ENCODE results near the gene INPP4A.

The INPP4A gene

DNA sequence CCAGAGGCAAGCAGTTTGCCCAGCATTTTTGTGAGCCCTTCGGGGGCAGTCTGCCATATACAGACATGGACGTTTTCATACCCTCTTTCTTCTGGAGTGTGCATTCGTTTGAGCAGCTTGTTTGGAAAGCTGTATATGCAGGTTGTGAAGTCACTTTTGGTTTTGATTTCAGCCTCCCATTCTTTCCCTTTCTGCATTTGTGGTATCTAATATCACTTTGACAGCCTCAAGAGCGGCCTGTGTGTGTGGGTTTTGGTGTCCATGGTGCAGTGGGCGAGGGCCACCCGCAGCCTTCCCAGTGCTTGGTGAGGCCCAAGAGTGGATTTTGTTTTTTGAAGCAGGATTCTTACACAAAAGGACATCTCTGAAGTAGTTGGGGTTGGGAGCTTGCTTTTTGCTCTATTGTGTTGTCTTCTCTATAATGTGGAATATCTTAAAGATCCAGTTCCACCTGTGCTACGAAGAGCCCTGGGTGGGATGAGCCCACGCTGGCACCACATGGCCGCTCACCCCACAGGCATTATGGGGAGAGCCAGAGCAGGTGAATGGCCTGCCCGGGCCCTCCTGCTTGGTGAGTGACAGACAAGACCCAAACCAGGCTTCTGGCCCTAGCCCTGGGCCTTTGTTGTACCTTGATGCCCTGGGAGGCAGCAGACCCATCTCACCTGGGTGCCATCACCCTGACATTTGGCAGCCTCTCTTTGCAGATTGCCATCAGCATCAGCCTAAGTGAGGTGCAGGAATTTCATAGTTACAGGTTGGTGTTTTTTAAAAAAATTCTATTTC is 29.5 kb downstream of the INPP4A start:
- no peak for TF ChIP-seq ZFX (IDR thresholded peaks at IDR 0.05; ENCODE audit: borderline replicate concordance)
- TF ChIP-seq, protein P1, sequence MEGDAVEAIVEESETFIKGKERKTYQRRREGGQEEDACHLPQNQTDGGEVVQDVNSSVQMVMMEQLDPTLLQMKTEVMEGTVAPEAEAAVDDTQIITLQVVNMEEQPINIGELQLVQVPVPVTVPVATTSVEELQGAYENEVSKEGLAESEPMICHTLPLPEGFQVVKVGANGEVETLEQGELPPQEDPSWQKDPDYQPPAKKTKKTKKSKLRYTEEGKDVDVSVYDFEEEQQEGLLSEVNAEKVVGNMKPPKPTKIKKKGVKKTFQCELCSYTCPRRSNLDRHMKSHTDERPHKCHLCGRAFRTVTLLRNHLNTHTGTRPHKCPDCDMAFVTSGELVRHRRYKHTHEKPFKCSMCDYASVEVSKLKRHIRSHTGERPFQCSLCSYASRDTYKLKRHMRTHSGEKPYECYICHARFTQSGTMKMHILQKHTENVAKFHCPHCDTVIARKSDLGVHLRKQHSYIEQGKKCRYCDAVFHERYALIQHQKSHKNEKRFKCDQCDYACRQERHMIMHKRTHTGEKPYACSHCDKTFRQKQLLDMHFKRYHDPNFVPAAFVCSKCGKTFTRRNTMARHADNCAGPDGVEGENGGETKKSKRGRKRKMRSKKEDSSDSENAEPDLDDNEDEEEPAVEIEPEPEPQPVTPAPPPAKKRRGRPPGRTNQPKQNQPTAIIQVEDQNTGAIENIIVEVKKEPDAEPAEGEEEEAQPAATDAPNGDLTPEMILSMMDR (IDR thresholded peaks at IDR 0.05) = no peak
- H3K27ac ChIP-seq = no peak overlapping the region

DNA sequence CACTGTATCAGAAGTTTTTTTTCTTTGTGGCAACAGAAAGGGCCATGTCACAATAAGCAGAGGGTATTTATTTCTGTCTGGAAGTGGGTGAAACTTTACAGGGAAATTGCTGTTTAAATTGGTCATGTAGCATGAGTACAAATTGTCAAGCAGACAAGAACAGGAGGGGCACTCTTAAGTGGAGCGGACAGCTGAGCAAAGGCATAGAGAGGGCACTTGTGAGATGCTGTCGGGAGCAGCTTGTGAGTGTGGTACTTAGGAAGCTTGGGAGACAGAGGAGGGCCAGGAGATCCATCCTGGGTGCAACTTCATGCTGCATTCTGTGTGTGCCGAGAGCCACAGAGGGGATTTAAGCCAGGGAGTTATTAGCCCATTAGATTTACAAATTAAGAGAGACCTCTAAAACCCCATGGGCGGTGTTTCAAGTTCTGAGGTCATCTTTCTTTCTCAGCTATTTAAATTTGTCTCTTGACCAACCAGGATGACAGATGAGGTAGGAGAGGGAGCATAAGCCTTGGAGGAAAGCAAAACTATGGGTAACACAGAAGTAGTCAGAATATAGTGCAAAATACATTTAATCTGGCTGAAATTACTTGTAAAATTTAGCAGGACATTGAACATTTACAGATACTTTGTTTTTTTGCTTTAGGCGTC is 30.4 kb downstream of the INPP4A start:
- H3K27ac ChIP-seq = no peak overlapping the region

DNA sequence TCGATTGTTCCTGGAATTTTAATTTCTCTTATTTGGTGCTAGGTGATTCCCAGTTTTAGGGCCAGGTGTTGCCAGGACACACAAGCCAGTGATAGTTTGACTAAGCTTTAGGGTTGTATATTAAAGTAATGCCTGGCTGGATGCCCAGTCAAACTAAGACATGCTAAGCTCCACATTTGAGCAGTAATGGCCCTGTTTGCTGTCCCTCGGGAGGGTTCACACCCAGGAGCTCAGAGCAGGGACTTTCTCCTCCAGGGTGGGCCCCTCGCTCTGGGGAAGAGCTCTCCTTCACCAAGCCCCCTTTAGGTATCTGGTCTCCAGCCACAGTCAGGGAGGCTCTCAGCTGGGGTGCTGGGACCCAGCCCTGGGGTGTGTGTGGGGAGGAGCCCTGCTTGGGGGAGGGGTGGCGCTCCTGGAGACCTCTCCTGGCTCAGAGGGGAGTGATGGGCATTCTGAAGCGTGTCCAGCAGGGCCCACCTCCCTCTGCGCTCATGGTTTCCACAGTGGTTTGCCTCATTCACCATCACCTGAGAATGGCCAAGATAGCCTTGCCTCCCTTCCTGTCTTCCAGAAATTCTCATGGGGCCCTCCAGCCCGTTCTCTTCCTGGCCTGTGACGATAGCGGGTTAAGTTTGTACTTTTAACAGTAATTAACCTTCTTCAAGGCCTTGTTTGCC is 31.7 kb downstream of the INPP4A start:
- TF ChIP-seq, protein P1 (IDR thresholded peaks at IDR 0.05) = no peak
- TF ChIP-seq ZFX (IDR thresholded peaks at IDR 0.05; ENCODE audit: borderline replicate concordance) = no peak
- no peak overlapping the region for H3K27ac ChIP-seq

More for the DNA sequence above, 30.4 kb downstream of the INPP4A start:
- TF ChIP-seq ZFX (IDR thresholded peaks at IDR 0.05; ENCODE audit: borderline replicate concordance) = no peak
- TF ChIP-seq, protein P1 (IDR thresholded peaks at IDR 0.05) = no peak

DNA sequence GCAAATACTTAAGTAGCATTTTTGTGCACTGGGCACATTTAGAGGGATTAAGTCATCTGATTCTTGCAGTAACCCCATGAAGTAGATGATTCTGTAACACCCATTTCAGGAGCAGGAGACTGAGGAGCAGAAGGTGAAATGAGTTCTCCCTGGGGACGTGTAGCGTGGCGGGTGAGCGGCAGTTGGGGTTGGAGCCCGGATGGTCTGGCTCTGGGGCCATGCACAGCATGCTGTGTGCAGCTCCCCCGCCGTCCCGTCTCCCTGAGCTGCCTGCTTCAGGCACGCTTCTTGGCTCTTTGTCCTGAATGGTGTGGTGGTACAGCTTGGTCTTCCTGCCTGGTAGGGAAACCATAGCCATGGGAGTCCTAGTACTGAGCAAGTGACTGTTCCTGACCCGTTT is 32.4 kb downstream of the INPP4A start:
- no peak for TF ChIP-seq ZFX (IDR thresholded peaks at IDR 0.05; ENCODE audit: borderline replicate concordance)
- TF ChIP-seq, protein P1 (IDR thresholded peaks at IDR 0.05) = no peak
- H3K27ac ChIP-seq = no peak overlapping the region

DNA sequence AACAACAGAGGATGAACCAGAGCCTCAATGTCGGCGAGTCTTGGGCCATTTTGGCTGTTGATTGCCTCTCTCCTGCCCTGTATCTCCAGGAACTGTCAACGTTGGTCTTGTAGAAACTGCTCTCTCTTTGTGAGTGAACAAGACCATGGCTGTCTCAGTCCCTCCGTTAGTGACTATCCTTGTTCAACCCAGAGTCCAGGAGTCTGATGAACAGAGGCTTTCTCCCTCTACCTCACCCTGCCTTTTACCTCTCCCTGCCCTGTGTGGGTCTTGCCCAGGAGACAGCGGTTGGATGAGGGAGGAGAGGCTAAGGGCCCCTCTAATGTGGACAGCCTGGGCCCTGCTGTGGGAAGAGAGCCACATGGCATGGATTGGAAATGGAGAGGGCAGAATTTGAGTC is 32.8 kb downstream of the INPP4A start:
- no peak for TF ChIP-seq ZFX (IDR thresholded peaks at IDR 0.05; ENCODE audit: borderline replicate concordance)
- TF ChIP-seq, protein P1 (IDR thresholded peaks at IDR 0.05) = no peak
- no peak overlapping the region for H3K27ac ChIP-seq

DNA sequence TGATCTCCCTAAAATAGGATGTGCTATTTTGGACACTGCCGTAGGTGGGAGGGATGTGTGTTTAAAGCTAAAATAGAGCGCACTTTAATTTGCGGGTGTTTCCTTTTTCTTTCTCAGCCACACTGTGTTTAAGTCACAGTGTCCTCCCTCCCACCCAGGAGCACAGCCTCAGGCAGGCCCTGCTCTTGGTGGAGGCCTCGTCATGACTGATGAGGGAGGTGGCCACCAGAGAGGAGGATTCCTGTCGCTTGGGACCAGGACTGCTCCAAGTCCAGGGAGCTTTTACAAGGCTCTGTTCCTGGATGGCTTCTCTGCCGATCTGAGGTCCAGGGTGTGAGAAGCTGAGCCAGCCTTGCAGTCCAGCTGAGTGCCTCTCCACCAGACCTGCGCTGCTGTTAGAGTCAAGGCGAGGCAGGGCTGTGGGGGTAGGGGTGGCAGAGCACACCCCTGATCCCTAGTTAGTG is 33.5 kb downstream of the INPP4A start:
- no peak overlapping the region for H3K27ac ChIP-seq

More for the DNA sequence above, 33.5 kb downstream of the INPP4A start:
- TF ChIP-seq, protein P1 (IDR thresholded peaks at IDR 0.05) = no peak
- TF ChIP-seq ZFX (IDR thresholded peaks at IDR 0.05; ENCODE audit: borderline replicate concordance) = no peak

Measured in 22Rv1 (cell line).